Right lobe of liver (tissue), 6 donors: Measurements from ENCODE around the gene SRXN1. TPM values are rescaled to one million over a fixed set of nuclear protein-coding genes. Genes with fewer than 3 reads are reported as not detected.
"Not testable (repeated sequence)": the region's sequence is repeated elsewhere in the genome, so short reads cannot be mapped to it uniquely, and the experiment has no call there.

Experiments
- ATAC-seq, 4 donors: fragments of 200-7000 bp; cut with Tn5 transposase; one replicate each; pipeline ENCODE4 v1.9.1; 2020; ENCODE audit warnings: mild to moderate bottlenecking in 4 of 4, moderate library complexity in 4 of 4
- DNase-seq, 3 donors: peaks; one replicate each; pipeline ENCODE4 v3.0.0-alpha.2; 2020
- H3K27ac ChIP-seq, 3 donors: fragments of 200-600 bp; one replicate each; pipeline ENCODE4 v1.8.0; 2022
- H3K27me3 ChIP-seq, 2 donors: fragments of 200-600 bp; one replicate each; pipeline ENCODE4 v1.8.0; 2022
- H3K36me3 ChIP-seq, 4 donors: fragments of 200-600 bp; sonication (generic) in 1 of 4; one replicate each; pipeline versions ENCODE4 v1.5.1 to v1.8.0; 2017 to 2022; ENCODE audit warnings: control low read depth in 1 of 4
- H3K4me1 ChIP-seq, 4 donors: fragments of 200-600 bp; sonication (generic) in 1 of 4; one replicate each; pipeline versions ENCODE4 v1.5.1 to v1.8.0; 2017 to 2022; ENCODE audit warnings: control low read depth in 1 of 4
- H3K4me3 ChIP-seq, 3 donors: fragments of 200-600 bp; one replicate each; pipeline ENCODE4 v1.8.0; 2022
- H3K9me3 ChIP-seq, 4 donors: fragments of 200-600 bp; sonication (generic) in 1 of 4; one replicate each; pipeline versions ENCODE4 v1.5.1 to v1.8.0; 2017 to 2022; ENCODE audit warnings: control low read depth in 1 of 4
- CTCF ChIP-seq, 4 donors: fragments of 200-600 bp in 3 of 4; fragments of 450-650 bp in 1 of 4; IDR thresholded peaks; one replicate each; pipeline versions ENCODE4 v1.5.1 to v1.8.0; 2016 to 2022; ENCODE audit warnings: antibody characterized with exemption in 4 of 4, mild to moderate bottlenecking in 2 of 4
- POLR2A ChIP-seq: fragments of 450-650 bp; IDR thresholded peaks from one replicate; pipeline ENCODE4 v1.6.1; 2017; ENCODE audit warnings: antibody characterized with exemption, mild to moderate bottlenecking
- WGBS: methylation state at CpG from one replicate; pipeline ENCODE4 v1.1.6; 2018; ENCODE audit warnings: low coverage, low lambda C conversion rate; ENCODE audit not compliant: insufficient coverage; ENCODE audit errors: missing lambda C conversion rate; 5-methylcytosine and 5-hydroxymethylcytosine counted together
- intact Hi-C, 2 donors: fragments of 100-400 bp; cut with DNase I; formaldehyde crosslinking; loops; one replicate each; pipeline versions ENCODE4 v1.11.2 to v1.14.1; 2022
- total RNA-seq, 6 experiments: library from RNA; depleted of rRNA in 2 of 6; stranded (reverse); fragments of >200 nt in 2 of 6; fragmentation: NEBNext Ultra II Directional in 3 of 6; extraction: Animal tissue kit (Norgen Biotek cat#: 25700) in 3 of 6; gene quantifications; one replicate each; pipeline versions ENCODE4 v1.1.0 to v1.2.4, GENCODE V29; 2016 to 2023
- donor health status: DM: no; HTN: yes; CAD: no.
- donor health status: DM: no; HTN: no; CAD: no.
- donor health status: DM: no; HTN: no; CAD: no.
- donor health status: DM: no; HTN: yes; CAD: no.
- donor health status: DM: no; HTN: yes; CAD: no.

The SRXN1 gene
- total RNA-seq, 6 experiments from 2014 or later: 14.4 to 166 (median 46.0) TPM

DNA sequence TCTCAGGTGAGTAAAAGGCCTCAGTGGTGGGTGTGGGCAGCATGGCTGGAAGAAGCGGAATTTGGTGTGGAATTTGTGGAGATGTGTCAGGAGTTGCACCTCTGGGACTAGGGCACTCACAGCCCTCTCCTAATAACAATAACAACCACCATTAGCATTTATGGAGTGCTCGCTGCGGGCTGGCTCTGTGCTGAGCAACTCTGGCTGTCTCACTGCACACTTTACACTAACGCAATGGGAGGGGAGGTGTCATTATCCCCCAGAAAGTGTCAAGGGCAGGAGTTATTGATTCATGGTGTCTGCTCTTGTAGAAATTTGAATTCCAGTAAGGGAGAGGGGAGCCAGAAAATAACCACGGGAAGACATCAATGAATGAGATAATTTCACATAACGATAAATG lies 45.3 kb upstream of the SRXN1 start:
- no peak overlapping the region for H3K4me3 ChIP-seq
- intact Hi-C loops: no loop called here
- no peak overlapping the region for H3K27ac ChIP-seq
- H3K9me3 ChIP-seq: no peaks in the 10 kb centered on the region
- 60% methylated on average over 6 of the region's 6 CpGs for WGBS
- no peaks in the 10 kb centered on the region for H3K36me3 ChIP-seq
- DNase-seq (no peak), ATAC-seq (no peak)
- TF ChIP-seq CTCF (IDR thresholded peaks at IDR 0.05): no peak
- no peak for TF ChIP-seq POLR2A
- H3K27me3 ChIP-seq: no peaks in the 10 kb centered on the region
- peaks cover 0 to 13% (median 4%) of the 10 kb centered on the region in 4 donors for H3K4me1 ChIP-seq

GRCh38 chr20:697826-698225 lies 44.8 kb upstream of the SRXN1 start:
- H3K4me3 ChIP-seq: no peak overlapping the region
- ATAC-seq (no peak), DNase-seq (no peak)
- no peaks in the 10 kb centered on the region for H3K27me3 ChIP-seq
- peaks cover 0 to 13% (median 4%) of the 10 kb centered on the region in 4 donors for H3K4me1 ChIP-seq
- intact Hi-C loops: no loop called here
- H3K27ac ChIP-seq: no peak overlapping the region
- TF ChIP-seq POLR2A (no peak), CTCF (IDR thresholded peaks at IDR 0.05) (no peak)
- H3K9me3 ChIP-seq: no peaks in the 10 kb centered on the region
- 80% methylated on average over 8 of the region's 9 CpGs for WGBS
- no peaks in the 10 kb centered on the region for H3K36me3 ChIP-seq

DNA sequence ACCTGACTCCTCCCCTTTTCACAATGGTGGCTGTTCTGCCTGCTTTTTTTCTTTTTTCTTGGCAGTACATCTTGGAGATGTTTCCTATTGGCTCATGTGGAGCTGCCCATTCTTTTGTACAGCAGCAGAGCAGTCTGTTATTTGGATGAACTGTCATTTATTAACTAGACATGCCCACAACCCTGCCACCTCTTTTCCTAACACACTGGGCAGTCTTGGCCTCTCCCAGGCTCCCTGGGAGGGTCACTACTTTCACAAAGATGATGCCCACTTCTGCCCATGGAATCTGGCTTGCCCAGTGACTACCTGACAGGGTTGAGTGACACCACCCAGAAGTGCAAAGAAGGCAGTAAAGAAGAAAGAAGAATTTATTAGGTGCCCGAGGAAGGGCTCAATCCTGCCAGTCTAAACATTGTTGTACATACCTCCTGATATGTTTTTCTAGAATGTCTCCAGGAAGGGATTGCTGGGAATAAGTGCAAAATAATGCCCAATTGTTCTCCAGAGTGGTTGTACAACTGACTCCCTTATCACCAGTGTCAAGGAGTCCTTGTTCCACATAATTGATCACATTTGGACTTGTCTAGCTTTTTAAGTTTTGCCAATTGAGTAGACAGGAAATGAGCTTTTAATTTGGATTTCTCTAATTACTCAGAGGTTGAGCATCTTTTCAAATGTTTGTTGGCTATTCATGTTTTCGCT lies 42.3 kb upstream of the SRXN1 start:
- no peaks in the 10 kb centered on the region for H3K27me3 ChIP-seq
- no peaks in the 10 kb centered on the region for H3K36me3 ChIP-seq
- no peak overlapping the region for H3K27ac ChIP-seq
- no peak overlapping the region for H3K4me3 ChIP-seq
- WGBS: 63% methylated on average over 2 of the region's 2 CpGs
- DNase-seq: no peak
- peak in 3 of 4 donors; percentile 26 to 52 (median 27) for ATAC-seq
- H3K9me3 ChIP-seq: no peaks in the 10 kb centered on the region
- no peak for TF ChIP-seq POLR2A
- no peak for TF ChIP-seq CTCF (IDR thresholded peaks at IDR 0.05)
- intact Hi-C loops: no loop called here
- peaks cover 0 to 10% (median 4%) of the 10 kb centered on the region in 4 donors for H3K4me1 ChIP-seq

DNA sequence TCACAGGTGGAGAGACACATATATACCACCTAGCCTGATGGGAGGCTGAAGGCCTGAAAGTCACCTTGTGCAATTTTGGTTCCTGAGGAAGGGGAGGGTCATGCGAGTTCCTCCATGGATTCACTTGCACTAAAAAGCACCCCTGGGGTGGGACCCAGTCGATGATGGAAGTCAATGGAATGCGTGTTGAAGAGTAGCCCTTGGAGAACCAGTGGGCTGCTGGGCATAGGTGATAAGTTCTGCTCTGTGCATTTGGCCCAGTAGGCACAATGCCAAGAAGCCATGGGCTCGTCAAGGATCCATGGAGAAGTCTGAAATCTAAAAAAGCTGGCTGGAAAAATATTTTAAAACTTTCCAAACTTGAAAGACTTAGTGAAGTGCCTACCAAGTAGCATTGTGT lies 41.5 kb upstream of the SRXN1 start:
- WGBS: 53% methylated on average over 3 of the region's 4 CpGs
- no peak overlapping the region for H3K4me3 ChIP-seq

DNA sequence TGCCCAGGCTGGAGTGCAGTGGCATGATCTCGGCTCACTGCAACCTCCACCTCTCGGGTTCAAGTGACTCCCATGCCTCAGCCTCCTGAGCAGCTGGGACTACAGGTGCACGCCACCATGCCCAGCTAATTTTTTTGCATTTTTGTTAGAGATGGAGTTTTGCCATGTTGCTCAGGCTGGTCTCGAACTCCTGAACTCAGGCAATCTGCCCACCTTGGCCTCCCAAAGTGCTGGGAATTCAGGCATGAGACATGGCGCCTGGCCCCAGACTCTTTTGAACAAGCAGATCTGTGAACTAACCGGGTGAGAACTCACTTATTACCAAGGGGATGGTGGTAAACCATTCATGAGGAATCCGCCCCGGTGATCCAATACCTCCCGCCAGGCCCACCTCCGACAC lies 40.8 kb upstream of the SRXN1 start:
- H3K27ac ChIP-seq, H3K4me3 ChIP-seq, intact Hi-C loops, H3K4me1 ChIP-seq, H3K9me3 ChIP-seq, DNase-seq, ATAC-seq, H3K36me3 ChIP-seq, H3K27me3 ChIP-seq: not testable (repeated sequence)
- 85% methylated on average over 5 of the region's 10 CpGs for WGBS

More for the DNA sequence above, 41.5 kb upstream of the SRXN1 start:
- TF ChIP-seq CTCF (IDR thresholded peaks at IDR 0.05): no peak
- TF ChIP-seq POLR2A: no peak
- ATAC-seq (no peak), DNase-seq (no peak)
- intact Hi-C loops: no loop called here
- Histone ChIP-seq H3K4me1 (peaks cover 0 to 3% (median 1%) of the 10 kb centered on the region in 4 donors), H3K9me3 (no peaks in the 10 kb centered on the region), H3K36me3 (no peaks in the 10 kb centered on the region), H3K27ac (no peak overlapping the region), H3K27me3 (no peaks in the 10 kb centered on the region)
